T-helper 2 cell (primary cell): Measurements from ENCODE around the gene LDLRAD2.
"Not testable (repeated sequence)": the region's sequence is repeated elsewhere in the genome, so short reads cannot be mapped to it uniquely, and the experiment has no call there.

ENCODE experiments used
- DNase-seq, 5 experiments: peaks; one replicate each; pipeline versions ENCODE4 v3.0.0 to v3.0.0-alpha.2; 2012 to 2022
- total RNA-seq, 2 donors: gene quantifications; one replicate each; lab custom pipeline; 2026; lab: John Stamatoyannopoulos, UW

The LDLRAD2 gene
- total RNA-seq = 0 reads per million in 2 donors

GRCh38 chr1:21811875-21812305 is at the start of gene LDLRAD2:
TSS of gene LDLRAD2 (plus strand) at chr1:21812265. CDS start at chr1:21812452, 187 bp downstream.
- no peak for DNase-seq

- DNase-seq = no peak
Measured at GRCh38 chr1:21763236-21763635, 48.8 kb upstream of the LDLRAD2 start.

- no peak for DNase-seq
Measured at GRCh38 chr1:21763694-21764419, 48.2 kb upstream of the LDLRAD2 start.

GRCh38 chr1:21764615-21765423 is 47.2 kb upstream of the LDLRAD2 start:
- no peak for DNase-seq

GRCh38 chr1:21766210-21766609 is 45.9 kb upstream of the LDLRAD2 start:
- peak in 1 of 5 experiments; percentile 32 for DNase-seq

- not testable (repeated sequence) for DNase-seq
Measured at GRCh38 chr1:21767106-21767505, 45.0 kb upstream of the LDLRAD2 start.

- peak in 1 of 5 experiments; percentile 35 for DNase-seq
Measured at GRCh38 chr1:21770201-21770600, 41.9 kb upstream of the LDLRAD2 start.

GRCh38 chr1:21770602-21771001 is 41.5 kb upstream of the LDLRAD2 start:
- DNase-seq = not testable (repeated sequence)

GRCh38 chr1:21771672-21772071 is 40.4 kb upstream of the LDLRAD2 start:
- DNase-seq = not testable (repeated sequence)

- peak in 1 of 5 experiments; percentile 66 for DNase-seq
Measured at GRCh38 chr1:21773585-21773984, 38.5 kb upstream of the LDLRAD2 start.

- no peak for DNase-seq
Measured at GRCh38 chr1:21774835-21775549, 37.1 kb upstream of the LDLRAD2 start.

- no peak for DNase-seq
Measured at GRCh38 chr1:21775550-21775914, 36.5 kb upstream of the LDLRAD2 start.

- DNase-seq = no peak
Measured at GRCh38 chr1:21775985-21776562, 36.0 kb upstream of the LDLRAD2 start.

- DNase-seq = not testable (repeated sequence)
Measured at GRCh38 chr1:21776925-21777324, 35.1 kb upstream of the LDLRAD2 start.

- no peak for DNase-seq
Measured at GRCh38 chr1:21778405-21778727, 33.7 kb upstream of the LDLRAD2 start.

GRCh38 chr1:21779613-21780521 is 32.2 kb upstream of the LDLRAD2 start:
- DNase-seq = peak in 2 of 5 experiments; percentile 39 to 55

- DNase-seq = peak in 1 of 5 experiments; percentile 9
Measured at GRCh38 chr1:21781815-21782348, 30.2 kb upstream of the LDLRAD2 start.

GRCh38 chr1:21782349-21782867 is 29.7 kb upstream of the LDLRAD2 start:
- DNase-seq = peak; percentile 33 to 79 (median 44)

GRCh38 chr1:21782868-21783678 is 29.0 kb upstream of the LDLRAD2 start, which contains the start of gene USP48:
TSS of gene USP48 (minus strand) at chr1:21783149. CDS start at chr1:21782957, 192 bp downstream.
- DNase-seq = peak; percentile 95 to 98 (median 96)
